AG10803 (cell line): ENCODE measurements around the gene DMPK.

ENCODE experiments used
- DNase-seq: peaks from one replicate; pipeline ENCODE4 v3.0.0; 2010; ENCODE audit warnings: low read depth
- H3K4me3 ChIP-seq: 2 replicates; pipeline ENCODE4 v1.5.1; 2011; ENCODE audit warnings: mild to moderate bottlenecking, low read length, control low read depth
- TF ChIP-seq, protein P1 (sequence below): conservative IDR thresholded peaks from 2 replicates; pipeline ENCODE4 v1.5.1; 2011; ENCODE audit warnings: mild to moderate bottlenecking, low read length, control low read depth, inconsistent platforms

DMPK gene

DNA sequence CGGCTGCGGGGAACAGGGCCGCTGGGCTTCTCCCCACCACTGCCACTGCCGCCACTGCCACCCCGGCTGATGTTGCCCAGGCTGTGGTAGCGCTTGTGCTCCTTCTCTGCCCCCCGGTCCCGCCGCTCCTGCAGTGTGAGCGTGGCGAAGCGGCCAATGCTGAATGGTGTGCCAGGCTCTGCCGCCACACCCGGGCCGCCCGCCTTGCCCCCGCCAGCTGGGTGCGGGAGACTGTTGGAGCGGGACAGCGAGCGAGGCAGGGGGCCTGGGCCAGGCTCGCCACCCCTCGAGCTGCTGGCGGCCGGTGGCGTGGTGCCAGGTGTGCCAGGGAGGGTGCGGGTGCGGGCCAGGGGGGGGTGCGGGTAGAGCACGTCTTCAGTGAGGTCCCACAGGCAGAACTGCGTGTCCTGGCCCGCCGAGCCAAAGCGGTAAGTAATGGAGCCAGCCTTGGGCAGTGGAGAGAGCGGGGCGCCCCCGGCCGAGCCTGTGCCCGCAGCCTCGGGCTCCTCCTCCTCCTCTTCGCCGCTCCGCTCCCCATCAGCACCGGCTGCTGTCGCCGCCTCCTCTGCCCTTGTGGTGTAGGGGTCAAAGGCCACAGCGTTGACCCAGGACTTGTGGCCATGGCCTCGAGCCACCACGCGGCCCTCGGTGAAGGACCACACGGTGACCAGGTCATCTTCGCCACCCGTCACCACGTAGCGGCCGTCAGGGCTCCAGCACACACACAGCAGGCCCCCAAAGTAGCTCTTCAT lies 3.7 kb upstream of the DMPK start:
- TF ChIP-seq, protein P1, sequence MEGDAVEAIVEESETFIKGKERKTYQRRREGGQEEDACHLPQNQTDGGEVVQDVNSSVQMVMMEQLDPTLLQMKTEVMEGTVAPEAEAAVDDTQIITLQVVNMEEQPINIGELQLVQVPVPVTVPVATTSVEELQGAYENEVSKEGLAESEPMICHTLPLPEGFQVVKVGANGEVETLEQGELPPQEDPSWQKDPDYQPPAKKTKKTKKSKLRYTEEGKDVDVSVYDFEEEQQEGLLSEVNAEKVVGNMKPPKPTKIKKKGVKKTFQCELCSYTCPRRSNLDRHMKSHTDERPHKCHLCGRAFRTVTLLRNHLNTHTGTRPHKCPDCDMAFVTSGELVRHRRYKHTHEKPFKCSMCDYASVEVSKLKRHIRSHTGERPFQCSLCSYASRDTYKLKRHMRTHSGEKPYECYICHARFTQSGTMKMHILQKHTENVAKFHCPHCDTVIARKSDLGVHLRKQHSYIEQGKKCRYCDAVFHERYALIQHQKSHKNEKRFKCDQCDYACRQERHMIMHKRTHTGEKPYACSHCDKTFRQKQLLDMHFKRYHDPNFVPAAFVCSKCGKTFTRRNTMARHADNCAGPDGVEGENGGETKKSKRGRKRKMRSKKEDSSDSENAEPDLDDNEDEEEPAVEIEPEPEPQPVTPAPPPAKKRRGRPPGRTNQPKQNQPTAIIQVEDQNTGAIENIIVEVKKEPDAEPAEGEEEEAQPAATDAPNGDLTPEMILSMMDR, result no peak
- no peak overlapping the region for H3K4me3 ChIP-seq
- DNase-seq, result no peak

DNA sequence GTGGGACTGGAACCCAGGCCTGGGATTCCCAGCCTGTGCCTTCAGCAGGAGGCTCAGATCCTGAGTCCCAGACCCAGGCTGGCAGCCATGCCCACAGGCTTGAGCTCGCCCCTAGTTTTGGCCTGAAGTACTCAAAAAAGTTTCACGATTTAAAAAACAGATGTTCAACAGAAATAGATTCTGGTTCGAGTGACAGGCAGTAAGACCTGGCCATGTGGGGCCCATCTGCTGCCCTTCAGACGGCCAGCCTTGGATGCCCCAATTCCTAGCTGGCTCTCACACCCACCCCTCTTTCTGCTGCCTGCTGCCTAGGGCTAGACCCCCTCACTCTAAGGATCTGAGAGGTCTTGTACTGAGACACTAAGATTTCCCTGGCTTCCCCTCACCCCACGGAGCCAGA lies 2.8 kb upstream of the DMPK start:
- DNase-seq, result no peak
- no peak overlapping the region for H3K4me3 ChIP-seq
- TF ChIP-seq, protein P1, result no peak

DNA sequence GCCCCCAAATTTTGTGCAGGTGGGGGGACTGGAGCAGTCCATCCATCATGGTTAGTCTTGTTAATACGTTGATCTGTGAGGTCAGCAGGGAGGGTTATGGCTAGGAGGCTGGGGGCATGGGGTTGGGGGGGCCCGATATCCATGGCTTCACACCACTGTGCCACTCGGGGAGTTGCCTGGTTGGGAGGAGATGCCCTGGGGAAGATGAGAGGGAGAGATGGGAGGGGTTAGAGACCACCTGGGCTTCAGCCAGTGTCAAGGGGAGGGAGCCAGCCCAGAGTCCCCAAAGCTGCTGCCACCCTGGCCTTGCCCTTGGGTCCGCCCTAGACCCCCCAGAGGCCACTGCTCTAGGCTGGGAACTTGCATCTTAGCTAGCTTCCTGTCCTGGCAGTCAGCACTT lies 1.8 kb upstream of the DMPK start:
- TF ChIP-seq, protein P1, result no peak
- H3K4me3 ChIP-seq, result no peak overlapping the region
- no peak for DNase-seq

DNA sequence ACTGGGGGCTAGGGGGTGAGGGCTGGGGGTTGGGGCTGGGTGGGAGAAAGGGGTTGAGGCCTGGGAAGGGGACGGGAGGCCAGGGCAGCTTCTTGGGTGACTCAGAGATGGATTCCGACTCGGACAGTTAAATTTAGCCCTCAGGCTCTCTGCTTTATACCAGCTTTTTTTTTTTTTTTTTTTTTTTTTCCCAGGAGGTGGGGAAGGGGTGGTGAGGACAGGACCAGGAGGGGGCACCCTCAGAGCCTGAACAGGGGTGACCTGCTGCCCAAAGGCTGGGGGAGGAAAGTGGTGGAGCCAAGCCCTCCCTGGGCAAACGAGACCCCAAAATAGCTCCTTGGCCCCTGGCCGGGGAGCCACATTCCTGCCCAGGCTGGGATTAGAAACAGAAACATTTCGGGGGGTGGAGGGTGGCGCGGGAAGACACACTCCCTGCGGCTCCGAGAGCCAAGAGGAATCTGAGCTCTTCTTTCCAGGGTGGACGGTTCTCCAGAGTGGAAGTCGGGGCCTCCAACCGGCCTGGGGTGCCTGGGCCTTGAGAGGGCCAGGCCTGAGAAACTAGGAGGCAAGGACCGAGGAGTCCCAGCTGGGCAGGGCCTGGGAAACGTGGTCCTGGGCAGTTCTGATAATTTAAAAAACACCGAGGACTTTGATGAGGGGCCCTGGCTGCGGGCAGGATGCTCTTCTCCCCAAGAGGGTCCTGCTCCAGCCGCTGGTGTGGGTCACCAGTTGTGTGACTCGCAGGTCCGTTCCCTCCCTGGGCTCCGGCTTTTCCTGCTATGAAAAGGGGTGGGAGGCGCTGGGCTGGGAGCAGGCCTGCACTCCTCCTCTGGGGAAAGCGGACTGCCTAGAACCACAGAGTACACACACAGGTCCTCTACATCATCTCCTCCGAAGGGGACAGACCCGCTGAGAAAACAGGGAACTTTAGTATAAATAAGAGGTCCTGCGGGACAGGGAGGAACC lies 813 bp upstream of the DMPK start:
- peak; percentile 78 for DNase-seq
- TF ChIP-seq, protein P1, result no peak
- H3K4me3 ChIP-seq, result peak overlapping the region; percentile 77

DNA sequence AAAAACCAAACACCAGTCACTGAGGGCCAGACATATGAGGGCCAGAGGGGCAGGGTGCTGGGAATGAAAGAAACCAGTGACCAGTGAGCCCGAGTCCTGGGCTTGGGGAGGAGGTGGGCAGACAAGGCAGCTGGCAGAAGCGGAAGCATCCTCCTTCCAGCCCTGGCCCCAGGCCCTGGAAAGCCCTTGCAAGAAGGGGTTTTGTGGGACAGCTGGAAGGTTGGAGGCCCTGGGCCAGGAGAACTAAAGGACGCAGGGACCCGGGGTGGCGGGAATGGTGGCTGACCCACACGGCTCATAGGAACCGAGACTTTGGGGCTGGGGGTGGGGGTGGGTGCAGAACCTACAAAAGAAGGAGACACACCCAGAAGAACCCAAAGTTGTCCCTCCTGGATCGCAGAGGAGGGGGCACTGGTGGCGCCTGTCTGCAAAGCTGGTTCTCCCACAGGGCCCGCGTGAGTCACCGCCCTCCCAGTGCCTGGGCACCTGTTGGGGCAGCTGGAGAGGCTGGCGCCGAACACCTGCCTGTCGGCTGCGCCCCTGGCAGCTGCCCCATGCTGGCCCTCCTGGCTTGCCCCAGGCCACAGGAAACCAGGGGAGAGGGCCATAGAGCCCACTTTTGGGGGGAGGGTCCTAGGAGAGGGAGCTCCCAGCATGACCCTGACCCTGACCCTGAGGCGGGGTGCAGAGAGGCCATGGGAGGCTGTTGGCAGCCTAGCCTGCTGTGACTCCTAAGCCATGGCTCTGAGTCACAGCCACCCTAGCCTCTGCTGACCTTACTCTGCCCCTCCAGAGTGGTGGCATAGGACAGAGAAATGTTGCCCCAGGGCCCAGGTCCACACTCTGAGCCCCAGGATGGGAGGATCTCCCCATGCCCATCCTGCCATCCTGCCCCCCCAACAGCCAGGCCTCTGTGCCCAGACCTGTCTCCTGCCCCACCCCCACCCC lies 802 bp downstream of the DMPK start:
- TF ChIP-seq, protein P1, result no peak
- peak overlapping the region; percentile 77 for H3K4me3 ChIP-seq
- DNase-seq, result no peak

DNA sequence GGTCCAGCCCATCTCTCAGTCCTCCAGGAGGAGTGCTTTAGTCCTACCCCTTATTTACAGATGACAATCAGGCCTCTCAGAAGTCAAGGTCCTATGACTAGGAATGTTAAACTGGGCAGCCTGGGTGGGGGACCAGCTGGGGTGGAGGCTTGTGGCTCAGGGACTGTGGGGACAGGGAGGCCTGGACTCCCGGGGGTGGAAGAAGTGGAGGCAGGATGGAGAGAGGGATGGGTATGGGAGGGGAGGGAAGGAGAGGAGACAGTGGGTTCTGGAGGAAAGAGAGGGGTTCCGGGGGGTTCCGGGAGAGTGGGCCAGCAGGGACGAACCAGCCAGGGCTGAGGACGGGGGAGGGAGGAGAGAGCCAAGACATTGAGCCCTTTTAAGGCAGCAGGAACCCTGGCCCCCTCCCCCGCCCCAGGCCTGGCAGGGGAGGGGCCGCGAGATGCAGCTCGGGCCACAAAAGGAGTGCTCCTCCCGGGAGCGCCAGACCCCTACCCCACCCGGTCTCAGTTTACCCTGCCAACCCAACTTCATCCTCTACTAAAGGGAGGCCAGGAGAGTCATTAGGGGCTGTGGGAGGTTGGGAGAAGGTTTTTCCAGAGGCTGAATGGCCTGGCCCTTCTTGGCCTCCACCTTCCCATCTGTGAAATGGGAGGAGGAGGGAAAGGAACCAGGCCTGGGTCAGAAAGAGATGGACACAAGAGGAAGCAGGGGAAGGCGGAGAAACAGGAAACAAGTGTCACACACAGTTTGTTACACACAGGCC lies 1.7 kb downstream of the DMPK start:
- peak overlapping the region; percentile 77 for H3K4me3 ChIP-seq
- TF ChIP-seq, protein P1, result no peak
- DNase-seq, result no peak
